GM18520 (cell line): Measurements from ENCODE around the gene HEATR1.
"Not testable (repeated sequence)": the region's sequence is repeated elsewhere in the genome, so short reads cannot be mapped to it uniquely, and the experiment has no call there.

Experiments
- ATAC-seq: cut with Tn5 transposase; IDR thresholded peaks from one replicate; pipeline ENCODE4 v1.9.1; 2021; ENCODE audit not compliant: unreplicated experiment

HEATR1 gene

GRCh38 chr1:236515443-236515958 is 88.8 kb downstream of the HEATR1 start:
- ATAC-seq, result no peak

GRCh38 chr1:236514703-236515442 is 89.4 kb downstream of the HEATR1 start:
- ATAC-seq, result no peak

- no peak for ATAC-seq
These were observed 92.4 kb downstream of the HEATR1 start for GRCh38 chr1:236511735-236512418.

GRCh38 chr1:236509647-236510401 is 94.5 kb downstream of the HEATR1 start:
- no peak for ATAC-seq

GRCh38 chr1:236509203-236509602 is 95.1 kb downstream of the HEATR1 start:
- ATAC-seq, result no peak

- ATAC-seq, result no peak
These were observed 95.7 kb downstream of the HEATR1 start for GRCh38 chr1:236508593-236509027.

GRCh38 chr1:236507022-236507700 is 97.2 kb downstream of the HEATR1 start:
- ATAC-seq, result no peak

- ATAC-seq, result not testable (repeated sequence)
These were observed 100.0 kb downstream of the HEATR1 start for GRCh38 chr1:236504338-236504737.

GRCh38 chr1:236502972-236503639 is 101.2 kb downstream of the HEATR1 start:
- no peak for ATAC-seq

- ATAC-seq, result no peak
These were observed 101.7 kb downstream of the HEATR1 start for GRCh38 chr1:236502579-236502971.

- ATAC-seq, result no peak
These were observed 103.2 kb downstream of the HEATR1 start for GRCh38 chr1:236501093-236501492.
